ENCODE data around the gene FGF6.
"Not testable (repeated sequence)": the region's sequence is repeated elsewhere in the genome, so short reads cannot be mapped to it uniquely, and the experiment has no call there.

The FGF6 gene, protein sequence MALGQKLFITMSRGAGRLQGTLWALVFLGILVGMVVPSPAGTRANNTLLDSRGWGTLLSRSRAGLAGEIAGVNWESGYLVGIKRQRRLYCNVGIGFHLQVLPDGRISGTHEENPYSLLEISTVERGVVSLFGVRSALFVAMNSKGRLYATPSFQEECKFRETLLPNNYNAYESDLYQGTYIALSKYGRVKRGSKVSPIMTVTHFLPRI

GRCh38 chr12:4445156-4446101, at the start of gene FGF6:
Gene FGF6 (minus strand): TSS chr12:4445815. CDS start chr12:4445570, 245 bp downstream.
- no peak for DNase-seq (ENCODE audit: low read depth)

DNA sequence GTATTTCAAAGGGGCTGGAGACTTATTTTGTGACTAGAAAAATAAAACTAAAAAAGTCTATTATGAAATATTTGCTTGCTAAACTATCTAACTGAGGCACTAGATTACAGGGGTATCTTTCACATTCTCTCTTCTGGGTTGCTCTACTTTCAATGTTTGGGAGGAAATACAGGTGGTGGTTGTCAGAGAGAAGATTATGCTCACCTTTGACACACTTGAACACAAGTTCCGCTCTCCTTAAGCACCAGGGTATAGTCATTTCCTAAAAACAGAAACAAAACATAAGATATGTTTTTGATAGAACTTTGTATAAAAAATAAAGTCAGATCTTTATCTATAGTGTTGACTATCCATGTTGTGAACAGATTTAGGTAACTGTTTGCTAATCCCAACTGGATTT, 45.4 kb upstream of the FGF6 start:
- DNase-seq (ENCODE audit: low read depth) = no peak

DNA sequence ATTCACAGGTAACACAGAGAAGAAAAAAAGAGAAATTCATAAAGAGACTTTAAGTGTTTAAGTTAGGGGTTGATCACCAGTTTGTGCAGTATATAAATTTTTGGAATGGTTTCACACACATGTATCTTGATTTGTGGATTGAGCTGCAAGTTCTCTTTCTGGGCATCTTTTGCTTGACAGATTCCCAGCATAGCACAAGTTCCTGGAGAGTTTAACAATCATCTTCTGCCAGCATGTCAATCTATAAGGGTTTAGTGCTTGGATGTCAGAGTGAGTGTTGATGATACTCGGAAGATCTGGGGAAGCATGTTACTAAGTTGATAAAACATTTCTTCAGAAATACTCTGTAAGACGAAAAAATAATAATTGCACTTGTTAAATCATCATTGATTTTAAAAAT, 43.9 kb upstream of the FGF6 start:
- DNase-seq (ENCODE audit: low read depth) = no peak

GRCh38 chr12:4486980-4487379, 41.4 kb upstream of the FGF6 start:
- DNase-seq (ENCODE audit: low read depth) = no peak

GRCh38 chr12:4486049-4486699, 40.6 kb upstream of the FGF6 start:
- no peak for DNase-seq (ENCODE audit: low read depth)

- no peak for DNase-seq (ENCODE audit: low read depth)
Observed at GRCh38 chr12:4483885-4484823, 38.5 kb upstream of the FGF6 start.

GRCh38 chr12:4482936-4483335, 37.3 kb upstream of the FGF6 start:
- DNase-seq (ENCODE audit: low read depth) = no peak

DNA sequence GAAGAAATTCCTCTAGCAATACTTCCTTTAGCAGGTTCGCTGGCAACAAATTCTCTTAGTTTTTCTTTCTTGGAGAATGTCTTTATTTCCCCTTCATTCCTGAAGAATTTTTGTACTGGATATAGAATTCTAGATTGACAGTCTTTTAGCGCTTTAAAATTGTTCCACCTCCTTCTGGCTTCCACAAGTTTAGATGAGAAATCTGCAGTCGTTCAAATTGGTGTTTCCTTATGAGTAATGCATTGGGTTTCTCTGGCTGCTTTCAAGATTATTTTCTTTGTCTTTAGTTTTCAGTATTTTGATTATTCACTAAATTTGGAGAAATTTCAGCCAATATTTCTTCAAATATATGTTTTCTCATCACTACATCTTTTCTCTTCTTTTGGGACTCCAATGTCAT, 33.3 kb upstream of the FGF6 start:
- DNase-seq (ENCODE audit: low read depth) = no peak

GRCh38 chr12:4477129-4477528, 31.5 kb upstream of the FGF6 start:
- no peak for DNase-seq (ENCODE audit: low read depth)

- no peak for DNase-seq (ENCODE audit: low read depth)
Observed at GRCh38 chr12:4472046-4472445, 26.4 kb upstream of the FGF6 start.

DNA sequence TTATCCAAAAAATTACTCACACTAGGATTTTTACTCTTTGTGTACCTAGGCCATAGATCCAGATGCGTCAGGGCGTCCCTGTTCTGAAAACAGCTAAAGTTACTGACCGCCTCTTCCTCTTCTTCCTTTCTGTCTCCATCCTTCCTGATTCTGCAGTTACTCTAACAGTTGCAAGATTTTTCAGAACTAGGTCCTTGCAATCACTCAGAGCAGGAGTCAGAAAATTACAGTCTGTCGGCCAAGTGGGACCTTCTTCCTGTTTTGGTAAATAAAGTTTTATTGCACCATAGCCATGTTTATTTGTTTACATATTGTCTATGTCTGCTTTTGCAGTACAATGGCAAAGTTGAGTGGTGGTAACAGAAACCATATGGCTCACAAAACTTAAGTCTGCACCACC, 25.6 kb upstream of the FGF6 start:
- DNase-seq (ENCODE audit: low read depth) = no peak

GRCh38 chr12:4468994-4469393, 23.4 kb upstream of the FGF6 start:
- no peak for DNase-seq (ENCODE audit: low read depth)

GRCh38 chr12:4460761-4461160, 15.1 kb upstream of the FGF6 start:
- DNase-seq (ENCODE audit: low read depth) = no peak

DNA sequence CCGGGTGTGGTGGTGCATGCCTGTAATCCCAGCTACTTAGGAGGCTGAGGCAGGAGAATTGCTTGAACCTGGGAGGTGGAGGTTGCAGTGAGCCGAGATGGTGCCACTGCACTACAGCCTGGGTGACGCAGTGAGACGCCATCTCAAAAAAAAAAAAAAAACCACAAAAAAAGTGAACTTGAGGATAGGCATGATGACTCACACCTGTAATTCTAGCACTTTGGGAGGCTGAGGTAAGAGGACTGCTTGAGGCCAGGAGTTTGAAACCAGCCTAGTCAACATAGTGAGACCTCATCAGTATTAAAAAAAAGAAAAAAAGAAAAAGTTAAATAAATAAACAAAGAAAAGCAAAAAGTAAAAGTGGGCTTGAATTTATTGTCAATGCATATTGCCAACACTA, 10.2 kb upstream of the FGF6 start:
- not testable (repeated sequence) for DNase-seq (ENCODE audit: low read depth)

DNA sequence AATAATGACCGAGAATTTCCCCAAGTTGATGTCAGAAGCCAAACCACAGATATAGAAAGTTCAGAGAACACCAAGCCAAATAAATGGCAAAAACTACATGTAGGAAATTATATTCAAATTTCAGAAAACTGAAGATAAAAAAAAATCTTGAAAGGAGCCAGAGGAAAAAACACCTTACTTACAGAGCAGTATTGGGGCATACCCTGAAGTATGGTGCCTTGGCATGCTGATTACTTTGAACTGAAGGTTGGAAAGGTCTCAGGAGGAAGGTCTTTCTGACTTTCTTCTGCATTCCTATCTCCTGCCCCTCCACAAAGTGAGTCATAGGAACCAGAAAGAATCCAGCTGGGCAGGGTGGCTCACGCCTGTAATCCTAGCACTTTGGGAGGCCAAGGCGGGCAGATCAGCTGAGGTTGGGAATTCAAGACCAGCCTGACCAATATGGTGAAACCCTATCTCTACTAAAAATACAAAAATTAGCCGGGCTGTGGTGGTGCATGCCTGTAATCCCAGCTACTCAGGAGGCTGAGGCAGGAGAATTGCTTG, 8.8 kb upstream of the FGF6 start:
- no peak for DNase-seq (ENCODE audit: low read depth)

GRCh38 chr12:4451694-4452093, 6.1 kb upstream of the FGF6 start:
- DNase-seq (ENCODE audit: low read depth) = no peak

- no peak for DNase-seq (ENCODE audit: low read depth)
Observed at GRCh38 chr12:4450551-4451112, 5.0 kb upstream of the FGF6 start.

GRCh38 chr12:4449851-4450221, 4.2 kb upstream of the FGF6 start:
- DNase-seq (ENCODE audit: low read depth) = no peak

- DNase-seq (ENCODE audit: low read depth) = no peak
Observed at GRCh38 chr12:4448943-4449850, 3.6 kb upstream of the FGF6 start.

- no peak for DNase-seq (ENCODE audit: low read depth)
Observed at GRCh38 chr12:4448371-4448940, 2.8 kb upstream of the FGF6 start.
